GM18511 (cell line): ENCODE results near the gene NFKB1.
A peak's percentile ranks its signal among the peaks of the same experiment; 100 is the strongest.
"Not testable (repeated sequence)": the region's sequence is repeated elsewhere in the genome, so short reads cannot be mapped to it uniquely, and the experiment has no call there.

Source experiments
- ATAC-seq: cut with Tn5 transposase; IDR thresholded peaks from one replicate; pipeline ENCODE4 v1.9.1; 2021; ENCODE audit warnings: mild to moderate bottlenecking, moderate library complexity; ENCODE audit not compliant: unreplicated experiment

The NFKB1 gene

GRCh38 chr4:102564399-102565059 lies 63.4 kb downstream of the NFKB1 start:
- peak; percentile 85 for ATAC-seq

GRCh38 chr4:102565696-102566095 lies 64.5 kb downstream of the NFKB1 start:
- ATAC-seq: no peak

GRCh38 chr4:102566426-102566825 lies 65.3 kb downstream of the NFKB1 start:
- no peak for ATAC-seq

- no peak for ATAC-seq
Measured at GRCh38 chr4:102567427-102567826, 66.3 kb downstream of the NFKB1 start.

GRCh38 chr4:102569200-102569599 lies 68.0 kb downstream of the NFKB1 start:
- no peak for ATAC-seq

GRCh38 chr4:102570211-102570610 lies 69.1 kb downstream of the NFKB1 start:
- ATAC-seq: not testable (repeated sequence)

- no peak for ATAC-seq
Measured at GRCh38 chr4:102572452-102572851, 71.3 kb downstream of the NFKB1 start.

GRCh38 chr4:102574317-102574716 lies 73.2 kb downstream of the NFKB1 start:
- ATAC-seq: no peak

GRCh38 chr4:102575369-102576129 lies 74.4 kb downstream of the NFKB1 start:
- ATAC-seq: no peak

- no peak for ATAC-seq
Measured at GRCh38 chr4:102578270-102578669, 77.1 kb downstream of the NFKB1 start.

- no peak for ATAC-seq
Measured at GRCh38 chr4:102578819-102579218, 77.7 kb downstream of the NFKB1 start.

GRCh38 chr4:102579794-102580462 lies 78.8 kb downstream of the NFKB1 start:
- peak; percentile 36 for ATAC-seq

- peak; percentile 70 for ATAC-seq
Measured at GRCh38 chr4:102580463-102580842, 79.3 kb downstream of the NFKB1 start.

- ATAC-seq: no peak
Measured at GRCh38 chr4:102584091-102584490, 82.9 kb downstream of the NFKB1 start.

- ATAC-seq: peak; percentile 52
Measured at GRCh38 chr4:102585329-102585728, 84.2 kb downstream of the NFKB1 start.

GRCh38 chr4:102586002-102586643 lies 85.0 kb downstream of the NFKB1 start:
- ATAC-seq: peak; percentile 62

- peak; percentile 58 for ATAC-seq
Measured at GRCh38 chr4:102586644-102587021, 85.5 kb downstream of the NFKB1 start.

- no peak for ATAC-seq
Measured at GRCh38 chr4:102589743-102590142, 88.6 kb downstream of the NFKB1 start.

GRCh38 chr4:102592256-102592655 lies 91.1 kb downstream of the NFKB1 start:
- no peak for ATAC-seq

- no peak for ATAC-seq
Measured at GRCh38 chr4:102593147-102593546, 92.0 kb downstream of the NFKB1 start.

GRCh38 chr4:102594000-102594399 lies 92.8 kb downstream of the NFKB1 start:
- ATAC-seq: no peak
